GM12891 (cell line): ENCODE measurements around the gene CTAGE8.
"Not testable (repeated sequence)": the region's sequence is repeated elsewhere in the genome, so short reads cannot be mapped to it uniquely, and the experiment has no call there.

Source experiments
- PAX5 ChIP-seq: IDR thresholded peaks from 2 replicates; pipeline ENCODE4 v1.6.1; 2011; ENCODE audit warnings: low read length, moderate library complexity, mild to moderate bottlenecking; ENCODE audit not compliant: insufficient read depth, severe bottlenecking
- POLR2A ChIP-seq: IDR thresholded peaks from 2 replicates; pipeline ENCODE4 v1.6.1; 2011; ENCODE audit warnings: low read depth, low read length, control low read depth
- POLR2AphosphoS5 ChIP-seq: IDR thresholded peaks from 2 replicates; pipeline ENCODE4 v1.6.1; 2011; ENCODE audit warnings: low read depth, low read length, control low read depth
- POU2F2 ChIP-seq: IDR thresholded peaks from 2 replicates; pipeline ENCODE4 v1.6.1; 2011; ENCODE audit warnings: low read depth, mild to moderate bottlenecking, control low read depth, low read length, moderate library complexity
- SPI1 ChIP-seq: IDR thresholded peaks from 2 replicates; pipeline ENCODE4 v1.6.1; 2011; ENCODE audit warnings: low read depth, low read length, control low read depth
- TAF1 ChIP-seq: IDR thresholded peaks from 2 replicates; pipeline ENCODE4 v1.6.1; 2011; ENCODE audit warnings: low read depth, low read length, control low read depth

GRCh38 chr7:144305156-144305555 is 36.1 kb upstream of the CTAGE8 start:
- TF ChIP-seq POLR2A, POLR2AphosphoS5, TAF1, PAX5, SPI1, POU2F2: not testable (repeated sequence)
